ENCODE results near the gene SLC26A4.

DNA sequence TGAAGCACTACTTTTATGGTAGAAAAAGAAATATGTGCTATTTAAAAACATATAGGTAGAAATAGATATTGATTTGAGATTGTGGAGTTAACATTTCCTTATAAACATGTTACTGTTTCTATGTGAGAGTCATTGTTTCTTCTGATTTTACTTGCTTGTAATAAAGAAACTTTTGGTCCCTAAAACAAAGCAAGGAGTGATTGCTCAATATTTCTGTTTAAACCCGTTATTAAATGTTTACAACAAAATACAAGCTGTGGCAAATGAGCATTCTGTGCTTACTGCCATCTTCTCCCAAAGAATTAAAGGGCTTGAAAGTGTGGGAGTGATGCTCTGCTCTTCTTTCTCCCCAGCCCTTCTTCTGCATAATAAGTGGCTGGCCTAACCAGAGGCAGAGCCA is 60.7 kb downstream of the SLC26A4 start:
- no peak for TF ChIP-seq GATA3 (IDR thresholded peaks at IDR 0.05; ENCODE audit: low read depth, low read length)
- TF ChIP-seq GATA2 (IDR thresholded peaks at IDR 0.05; ENCODE audit: low read depth, low read length) = no peak

Measured in SH-SY5Y (cell line).